Measurements from ENCODE around the gene AK3. TPM values are rescaled to one million over a fixed set of nuclear protein-coding genes. Genes with fewer than 3 reads are reported as not detected.

Gene AK3
- total RNA-seq, 1 donor from 2014 or later, result 44.2 TPM

DNA sequence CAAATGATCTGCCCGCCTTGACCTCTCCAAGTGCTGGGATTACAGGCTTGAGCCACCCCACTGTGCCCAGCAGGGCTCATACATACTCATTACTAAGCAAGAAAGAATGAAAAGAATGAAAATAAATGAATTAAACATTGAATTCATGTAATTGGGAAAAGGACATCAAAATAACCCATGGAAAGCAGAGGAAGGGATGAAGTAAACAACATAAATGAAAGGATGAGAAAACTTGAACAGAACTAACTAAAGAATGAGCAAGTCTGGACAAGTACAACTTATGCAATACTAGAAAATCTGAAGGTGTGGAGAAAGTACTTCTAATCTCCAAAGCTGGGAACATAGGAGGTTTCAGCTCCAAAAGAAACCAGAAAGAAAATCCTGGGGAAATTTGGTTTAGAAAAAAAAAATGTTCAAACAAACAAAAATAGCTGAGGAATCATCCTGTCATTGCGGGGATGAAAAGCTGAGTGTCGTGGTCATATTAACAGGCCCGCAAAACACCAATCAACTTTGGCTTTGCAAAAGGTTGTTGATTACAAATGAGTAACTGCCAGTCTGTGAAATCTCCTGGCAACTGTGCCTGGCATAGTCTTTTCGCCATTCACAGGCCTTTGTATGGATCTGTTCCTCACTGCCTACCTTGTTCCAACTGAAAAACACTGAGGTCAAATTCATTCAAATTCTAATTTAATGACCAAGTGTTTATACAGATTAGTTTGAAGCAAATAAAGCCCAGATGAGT lies 2.3 kb upstream of the AK3 start:
- no peak for DNase-seq
- Histone ChIP-seq H3K4me1 (peaks cover 19% of the 10 kb centered on the region), H3K36me3 (no peaks in the 10 kb centered on the region), H3K9me3 (no peaks in the 10 kb centered on the region), H3K27ac (no peak overlapping the region), H3K27me3 (no peaks in the 10 kb centered on the region), H3K4me3 (no peak overlapping the region)
- intact Hi-C loops (cut with DNase I), result no loop called here
- TF ChIP-seq, protein P1, sequence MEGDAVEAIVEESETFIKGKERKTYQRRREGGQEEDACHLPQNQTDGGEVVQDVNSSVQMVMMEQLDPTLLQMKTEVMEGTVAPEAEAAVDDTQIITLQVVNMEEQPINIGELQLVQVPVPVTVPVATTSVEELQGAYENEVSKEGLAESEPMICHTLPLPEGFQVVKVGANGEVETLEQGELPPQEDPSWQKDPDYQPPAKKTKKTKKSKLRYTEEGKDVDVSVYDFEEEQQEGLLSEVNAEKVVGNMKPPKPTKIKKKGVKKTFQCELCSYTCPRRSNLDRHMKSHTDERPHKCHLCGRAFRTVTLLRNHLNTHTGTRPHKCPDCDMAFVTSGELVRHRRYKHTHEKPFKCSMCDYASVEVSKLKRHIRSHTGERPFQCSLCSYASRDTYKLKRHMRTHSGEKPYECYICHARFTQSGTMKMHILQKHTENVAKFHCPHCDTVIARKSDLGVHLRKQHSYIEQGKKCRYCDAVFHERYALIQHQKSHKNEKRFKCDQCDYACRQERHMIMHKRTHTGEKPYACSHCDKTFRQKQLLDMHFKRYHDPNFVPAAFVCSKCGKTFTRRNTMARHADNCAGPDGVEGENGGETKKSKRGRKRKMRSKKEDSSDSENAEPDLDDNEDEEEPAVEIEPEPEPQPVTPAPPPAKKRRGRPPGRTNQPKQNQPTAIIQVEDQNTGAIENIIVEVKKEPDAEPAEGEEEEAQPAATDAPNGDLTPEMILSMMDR (IDR thresholded peaks at IDR 0.05), result no peak
- ATAC-seq, result no peak

DNA sequence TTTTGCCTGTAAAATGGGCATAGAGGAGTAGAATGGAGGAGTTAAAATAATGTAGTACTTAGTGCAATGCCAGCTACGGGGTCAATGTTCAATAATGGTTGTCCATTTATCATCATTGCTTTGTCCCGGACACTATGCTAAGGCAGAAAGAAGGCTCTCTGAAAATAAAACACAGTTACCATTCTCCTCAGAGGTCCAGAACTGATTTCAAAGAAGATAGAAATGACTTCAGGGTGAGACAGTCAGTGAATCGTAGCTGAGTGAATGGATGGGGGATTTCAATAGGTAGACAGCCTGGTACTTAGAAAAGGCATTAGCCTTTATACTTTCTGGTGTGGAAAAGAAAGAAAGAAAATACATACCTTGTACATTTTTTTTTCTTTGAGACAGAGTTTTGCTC lies 1.2 kb upstream of the AK3 start:
- Histone ChIP-seq H3K27ac (peak overlapping the region; percentile 88), H3K4me1 (peaks cover 21% of the 10 kb centered on the region), H3K4me3 (peak overlapping the region; percentile 72), H3K36me3 (no peaks in the 10 kb centered on the region), H3K9me3 (no peaks in the 10 kb centered on the region), H3K27me3 (no peaks in the 10 kb centered on the region)
- ATAC-seq (no peak), DNase-seq (no peak)
- intact Hi-C loops (cut with DNase I), result no loop called here
- TF ChIP-seq, protein P1 (IDR thresholded peaks at IDR 0.05), result no peak

DNA sequence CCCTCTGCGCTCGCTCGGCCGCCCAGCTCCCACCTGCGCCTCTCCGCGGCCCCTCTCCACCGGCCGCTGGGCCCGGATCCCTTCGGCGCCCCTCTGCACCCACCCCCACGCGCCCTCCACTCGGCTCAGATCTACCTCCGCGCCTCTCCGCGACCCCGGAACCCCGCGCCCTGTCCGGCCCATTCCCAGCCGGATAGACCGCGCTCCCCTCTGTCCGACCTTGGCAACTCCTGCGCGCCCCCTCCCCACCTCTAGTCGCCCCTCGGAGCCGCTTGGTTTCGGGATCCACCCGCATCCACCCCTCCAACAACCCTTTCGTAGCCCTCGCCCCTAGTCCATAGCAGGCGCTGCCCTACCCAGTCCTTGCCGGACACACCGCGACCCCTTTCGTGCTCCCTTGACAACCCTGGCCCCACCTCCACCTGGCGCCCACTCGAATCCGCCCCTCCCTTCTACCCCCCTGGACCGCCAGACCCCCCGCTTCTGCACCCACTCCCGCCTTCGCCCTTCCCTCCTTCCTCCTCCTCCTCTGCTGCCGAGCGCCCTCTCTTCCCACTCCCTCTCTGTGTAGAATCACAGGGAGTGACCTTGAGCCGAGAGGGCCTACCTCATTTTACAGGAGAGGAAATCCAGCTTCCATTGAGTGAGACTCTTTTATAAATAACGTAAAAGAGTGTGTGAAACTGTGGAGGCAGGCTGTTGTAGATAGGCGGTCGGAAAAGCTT lies 525 bp upstream of the AK3 start:
- intact Hi-C loops (cut with DNase I), result no loop called here
- DNase-seq, result peak; percentile 72
- Histone ChIP-seq H3K27ac (peak overlapping the region; percentile 88), H3K9me3 (no peaks in the 10 kb centered on the region), H3K27me3 (no peaks in the 10 kb centered on the region), H3K36me3 (no peaks in the 10 kb centered on the region), H3K4me1 (peaks cover 21% of the 10 kb centered on the region), H3K4me3 (peak overlapping the region; percentile 72)
- peak; percentile 57 for ATAC-seq
- TF ChIP-seq, protein P1 (IDR thresholded peaks at IDR 0.05), result no peak

DNA sequence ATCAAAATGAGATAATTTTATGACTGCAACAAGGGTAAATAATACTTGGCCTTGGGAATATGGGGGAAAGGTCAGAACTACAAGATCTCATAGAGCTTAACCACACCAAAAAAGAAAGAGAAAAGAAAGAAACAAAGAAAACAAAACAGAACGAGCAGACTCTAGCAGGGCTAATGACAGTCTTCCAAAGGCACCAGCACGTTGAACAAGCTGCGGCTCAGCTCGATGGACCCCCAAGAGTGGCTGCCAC lies 689 bp downstream of the AK3 start:
- H3K27ac ChIP-seq, result peak overlapping the region; percentile 88
- TF ChIP-seq, protein P1 (IDR thresholded peaks at IDR 0.05), result no peak
- no peak for ATAC-seq
- no peaks in the 10 kb centered on the region for H3K36me3 ChIP-seq
- peaks cover 21% of the 10 kb centered on the region for H3K4me1 ChIP-seq
- DNase-seq, result no peak
- H3K27me3 ChIP-seq, result no peaks in the 10 kb centered on the region
- intact Hi-C loops (cut with DNase I), result no loop called here
- H3K4me3 ChIP-seq, result peak overlapping the region; percentile 72
- no peaks in the 10 kb centered on the region for H3K9me3 ChIP-seq

DNA sequence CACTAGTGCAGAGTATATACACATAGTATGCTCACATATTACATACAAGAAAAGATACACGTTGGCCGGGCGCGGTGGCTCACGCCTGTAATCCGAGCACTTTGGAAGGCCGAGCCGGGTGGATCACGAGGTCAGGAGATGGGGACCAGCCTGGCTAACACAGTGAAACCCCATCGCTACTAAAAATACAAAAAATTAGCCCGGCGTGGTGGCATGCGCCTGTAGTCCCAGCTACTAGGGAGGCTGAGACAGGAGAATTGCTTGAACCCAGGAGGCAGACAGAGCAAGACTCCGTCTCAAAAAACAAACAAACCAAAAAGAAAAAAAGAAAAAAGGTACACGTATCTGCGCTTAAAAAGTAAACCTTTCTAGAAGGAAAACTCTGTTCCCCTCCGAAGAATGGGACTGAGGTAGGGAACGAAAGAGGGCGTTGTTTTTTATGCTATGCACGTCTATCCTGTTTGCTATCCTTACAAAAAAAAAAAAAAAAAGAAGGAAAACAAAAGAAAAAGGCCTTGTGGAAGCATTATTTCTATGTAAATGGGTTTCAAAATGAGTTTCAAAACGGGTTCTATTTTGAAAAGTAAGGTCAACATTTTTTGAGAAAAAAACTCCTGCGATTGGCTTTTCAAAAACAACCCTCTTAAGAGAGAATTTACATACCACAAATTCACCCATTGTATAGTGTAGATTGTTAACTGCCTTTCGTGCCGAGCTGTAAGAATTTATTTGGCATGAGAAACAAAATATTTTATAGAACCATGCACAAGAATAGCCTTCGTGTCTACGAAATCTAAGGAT lies 1.2 kb downstream of the AK3 start:
- H3K27ac ChIP-seq, result peak overlapping the region; percentile 88
- ATAC-seq (no peak), DNase-seq (peak; percentile 65)
- peak overlapping the region; percentile 72 for H3K4me3 ChIP-seq
- no peaks in the 10 kb centered on the region for H3K27me3 ChIP-seq
- no peaks in the 10 kb centered on the region for H3K36me3 ChIP-seq
- no peaks in the 10 kb centered on the region for H3K9me3 ChIP-seq
- intact Hi-C loops (cut with DNase I), result loop anchor here (10.0 kb wide), 1 partner anchor 55 kb away; no protein-coding TSS in a partner anchor
- TF ChIP-seq, protein P1 (IDR thresholded peaks at IDR 0.05), result no peak
- peaks cover 21% of the 10 kb centered on the region for H3K4me1 ChIP-seq
